ENCODE measurements around the gene NUFIP1. TPM values are rescaled to one million over a fixed set of nuclear protein-coding genes. Genes with fewer than 3 reads are reported as not detected.

Gene NUFIP1
- total RNA-seq, 1 donor from 2014 or later: 8.8 TPM

DNA sequence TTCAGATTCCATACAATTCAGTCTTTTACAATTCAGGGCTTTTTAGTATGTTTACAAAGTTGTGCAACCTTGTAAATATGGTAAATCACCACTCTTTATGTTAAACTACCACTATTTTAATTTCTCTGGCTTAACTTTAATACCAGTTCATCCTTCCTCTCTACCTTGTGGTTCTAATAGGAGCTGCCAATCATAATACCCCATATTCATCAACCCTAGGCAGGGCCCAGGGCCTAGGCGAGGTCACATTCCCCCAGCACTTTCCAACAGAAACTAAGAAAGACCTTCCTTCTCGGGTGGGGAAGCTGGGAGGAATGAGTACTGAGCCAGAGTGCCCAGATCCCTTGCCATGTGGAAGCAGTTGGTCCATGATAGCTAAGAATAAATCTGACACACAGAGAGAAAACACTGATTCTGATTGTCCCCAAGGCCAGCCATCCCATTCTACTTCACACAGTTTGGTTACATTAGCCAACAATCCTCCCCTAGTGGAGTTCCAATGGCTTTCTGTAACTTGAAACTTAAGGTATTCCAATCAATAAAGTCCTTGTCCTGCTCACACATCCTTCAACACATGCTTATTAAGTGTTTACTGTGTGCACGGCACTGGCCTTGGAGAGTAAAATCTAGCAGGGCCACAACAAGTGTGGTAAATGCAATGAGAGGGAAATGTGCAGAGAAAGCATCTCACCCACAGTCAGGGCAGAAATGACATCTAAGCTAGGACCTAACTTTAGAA lies 76.8 kb downstream of the NUFIP1 start:
- TF ChIP-seq CTCF (IDR thresholded peaks at IDR 0.05; ENCODE audit: unreplicated experiment): no peak
- Mint-ChIP-seq H3K9me3 (ENCODE audit: low read depth) (no peaks in the 10 kb centered on the region), H3K27ac (peak overlapping the region; percentile 7), H3K36me3 (ENCODE audit: insufficient read depth) (no peaks in the 10 kb centered on the region), H3K27me3 (no peaks in the 10 kb centered on the region), H3K4me3 (ENCODE audit: low read depth) (no peak overlapping the region), H3K4me1 (ENCODE audit: low read depth) (peaks cover 8% of the 10 kb centered on the region)
- DNase-seq (ENCODE audit: low spot score, unreplicated experiment): no peak

DNA sequence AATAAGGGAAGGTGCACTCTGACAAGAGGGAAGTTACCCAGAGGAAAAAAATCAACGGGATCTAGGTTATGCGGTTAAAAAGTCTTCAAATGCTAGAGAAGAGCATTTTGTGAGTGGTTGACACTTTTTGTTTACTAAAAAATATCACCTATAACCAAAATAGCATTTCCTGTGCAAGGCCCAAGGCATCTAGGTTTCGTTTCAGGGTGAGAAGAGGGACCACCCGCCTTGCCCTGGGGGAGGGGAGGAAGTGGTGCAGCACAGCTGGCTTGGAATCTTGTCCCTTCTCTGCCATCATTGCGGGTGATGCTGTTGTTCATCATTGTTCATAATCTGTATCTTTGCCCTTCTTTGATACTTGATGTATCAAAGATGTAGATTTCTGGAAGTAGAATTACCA lies 80.6 kb downstream of the NUFIP1 start:
- Mint-ChIP-seq H3K36me3 (ENCODE audit: insufficient read depth) (no peaks in the 10 kb centered on the region), H3K27ac (no peak overlapping the region), H3K27me3 (no peaks in the 10 kb centered on the region), H3K9me3 (ENCODE audit: low read depth) (no peaks in the 10 kb centered on the region), H3K4me3 (ENCODE audit: low read depth) (no peak overlapping the region), H3K4me1 (ENCODE audit: low read depth) (peaks cover 29% of the 10 kb centered on the region)
- no peak for DNase-seq (ENCODE audit: low spot score, unreplicated experiment)
- no peak for TF ChIP-seq CTCF (IDR thresholded peaks at IDR 0.05; ENCODE audit: unreplicated experiment)

DNA sequence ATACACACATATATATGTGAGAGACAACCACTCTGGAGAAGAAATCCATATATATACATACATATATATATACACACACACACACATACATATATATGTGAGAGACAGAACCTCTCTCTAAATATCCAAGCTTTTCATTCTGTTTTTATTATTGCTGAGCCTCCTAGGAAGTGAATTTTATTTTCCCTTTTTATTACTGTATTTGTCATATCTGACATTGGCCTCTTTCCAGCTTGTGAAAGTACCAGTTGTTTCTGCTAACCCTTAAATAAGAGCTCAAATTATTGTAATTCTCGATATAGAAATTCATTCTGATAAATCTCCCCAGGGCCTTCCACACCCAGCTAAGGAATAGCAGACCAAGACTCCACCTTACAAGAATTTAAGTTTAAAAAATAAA lies 81.0 kb downstream of the NUFIP1 start:
- H3K27me3 Mint-ChIP-seq: no peaks in the 10 kb centered on the region
- H3K4me3 Mint-ChIP-seq (ENCODE audit: low read depth): no peak overlapping the region
- H3K27ac Mint-ChIP-seq: no peak overlapping the region
- no peaks in the 10 kb centered on the region for H3K9me3 Mint-ChIP-seq (ENCODE audit: low read depth)
- H3K4me1 Mint-ChIP-seq (ENCODE audit: low read depth): peaks cover 29% of the 10 kb centered on the region
- no peak for DNase-seq (ENCODE audit: low spot score, unreplicated experiment)
- no peak for TF ChIP-seq CTCF (IDR thresholded peaks at IDR 0.05; ENCODE audit: unreplicated experiment)
- H3K36me3 Mint-ChIP-seq (ENCODE audit: insufficient read depth): no peaks in the 10 kb centered on the region

- no peak for TF ChIP-seq CTCF (IDR thresholded peaks at IDR 0.05; ENCODE audit: unreplicated experiment)
- H3K4me3 Mint-ChIP-seq (ENCODE audit: low read depth): no peak overlapping the region
- no peaks in the 10 kb centered on the region for H3K36me3 Mint-ChIP-seq (ENCODE audit: insufficient read depth)
- no peak overlapping the region for H3K27ac Mint-ChIP-seq
- H3K4me1 Mint-ChIP-seq (ENCODE audit: low read depth): peaks cover 24% of the 10 kb centered on the region
- DNase-seq (ENCODE audit: low spot score, unreplicated experiment): no peak
- no peaks in the 10 kb centered on the region for H3K9me3 Mint-ChIP-seq (ENCODE audit: low read depth)
- no peaks in the 10 kb centered on the region for H3K27me3 Mint-ChIP-seq
These were observed 82.6 kb downstream of the NUFIP1 start for GRCh38 chr13:44906713-44907112.

GRCh38 chr13:44906230-44906629 lies 83.0 kb downstream of the NUFIP1 start:
- TF ChIP-seq CTCF (IDR thresholded peaks at IDR 0.05; ENCODE audit: unreplicated experiment): no peak
- H3K27ac Mint-ChIP-seq: no peak overlapping the region
- no peaks in the 10 kb centered on the region for H3K9me3 Mint-ChIP-seq (ENCODE audit: low read depth)
- H3K4me3 Mint-ChIP-seq (ENCODE audit: low read depth): no peak overlapping the region
- H3K27me3 Mint-ChIP-seq: no peaks in the 10 kb centered on the region
- peaks cover 24% of the 10 kb centered on the region for H3K4me1 Mint-ChIP-seq (ENCODE audit: low read depth)
- no peak for DNase-seq (ENCODE audit: low spot score, unreplicated experiment)
- H3K36me3 Mint-ChIP-seq (ENCODE audit: insufficient read depth): no peaks in the 10 kb centered on the region
